NCI-H2227 treated with DMSO at 0.1 percent for 48 hours (cell line): Measurements from ENCODE around the gene IKBKE.

Experiments used
- DNase-seq: peaks from one replicate; lab custom pipeline; 2025; lab: John Stamatoyannopoulos, UW

IKBKE gene

GRCh38 chr1:206469933-206470691 lies at the start of gene IKBKE:
TSS of gene IKBKE (plus strand) at chr1:206470476. CDS start at chr1:206473228, 2,752 bp downstream.
- DNase-seq, result no peak

GRCh38 chr1:206421616-206422340 lies 48.5 kb upstream of the IKBKE start:
- no peak for DNase-seq

- no peak for DNase-seq
These were observed 47.8 kb upstream of the IKBKE start for GRCh38 chr1:206422525-206422924.

- DNase-seq, result no peak
These were observed 43.0 kb upstream of the IKBKE start for GRCh38 chr1:206427291-206427690.

- no peak for DNase-seq
These were observed 40.9 kb upstream of the IKBKE start for GRCh38 chr1:206429421-206429820.

GRCh38 chr1:206430031-206430983 lies 40.0 kb upstream of the IKBKE start:
- no peak for DNase-seq

- no peak for DNase-seq
These were observed 34.8 kb upstream of the IKBKE start for GRCh38 chr1:206435445-206435844.

- DNase-seq, result no peak
These were observed 31.7 kb upstream of the IKBKE start for GRCh38 chr1:206438554-206438953.

GRCh38 chr1:206439205-206439604 lies 31.1 kb upstream of the IKBKE start:
- no peak for DNase-seq

GRCh38 chr1:206441336-206441967 lies 28.8 kb upstream of the IKBKE start:
- DNase-seq, result no peak

GRCh38 chr1:206442101-206442500 lies 28.2 kb upstream of the IKBKE start:
- DNase-seq, result no peak

- DNase-seq, result no peak
These were observed 25.2 kb upstream of the IKBKE start for GRCh38 chr1:206445116-206445515.

GRCh38 chr1:206445911-206446356 lies 24.3 kb upstream of the IKBKE start:
- DNase-seq, result no peak

- no peak for DNase-seq
These were observed 23.4 kb upstream of the IKBKE start for GRCh38 chr1:206446688-206447421.

- DNase-seq, result no peak
These were observed 22.9 kb upstream of the IKBKE start for GRCh38 chr1:206447422-206447765.

- no peak for DNase-seq
These were observed 22.5 kb upstream of the IKBKE start for GRCh38 chr1:206447792-206448191.

- no peak for DNase-seq
These were observed 21.8 kb upstream of the IKBKE start for GRCh38 chr1:206448471-206448870.

- no peak for DNase-seq
These were observed 20.7 kb upstream of the IKBKE start for GRCh38 chr1:206449565-206449964.

GRCh38 chr1:206450281-206450680 lies 20.0 kb upstream of the IKBKE start:
- DNase-seq, result no peak

GRCh38 chr1:206451134-206451686 lies 19.1 kb upstream of the IKBKE start:
- DNase-seq, result no peak

- DNase-seq, result no peak
These were observed 17.2 kb upstream of the IKBKE start for GRCh38 chr1:206453111-206453510.
